T-cell (primary cell): Measurements from ENCODE around the gene ZW10. TPM values are rescaled to one million over a fixed set of nuclear protein-coding genes. Genes with fewer than 3 reads are reported as not detected.
"Not testable (repeated sequence)": the region's sequence is repeated elsewhere in the genome, so short reads cannot be mapped to it uniquely, and the experiment has no call there.

ENCODE experiments used
- ATAC-seq, 4 experiments: fragments of 200-7000 bp in 3 of 4; fragments of 150-1000 bp in 1 of 4; cut with Tn5 transposase; replicated peaks in 1 of 4; 1 replicate in 3 of 4; 2 replicates in 1 of 4; pipeline ENCODE4 v1.10.0; 2021; ENCODE audit warnings: moderate library complexity in 3 of 4, mild to moderate bottlenecking in 2 of 4, moderate number of reproducible peaks in 1 of 4
- CTCF ChIA-PET, 2 donors: fragments of 300-600 bp; sonication (Branson Sonifier 250); formaldehyde crosslinking; loops; one replicate each; lab custom pipeline; 2022; ENCODE audit warnings: antibody characterized with exemption in 2 of 2; lab: Charles Lee
- POLR2A ChIA-PET, 2 donors: fragments of 300-600 bp; sonication (Branson Sonifier 250); formaldehyde crosslinking; loops; one replicate each; lab custom pipeline; 2022; ENCODE audit warnings: antibody characterized with exemption in 2 of 2; lab: Charles Lee
- DNase-seq, 35 experiments: peaks; one replicate each; pipeline versions ENCODE4 v3.0.0 to v3.0.0-alpha.2; 2013 to 2023
- H3K27ac ChIP-seq: one replicate; pipeline ENCODE4 v1.5.1; 2013; ENCODE audit warnings: low read length
- H3K27me3 ChIP-seq, 2 experiments: replicated peaks in 1 of 2; 1 replicate in 1 of 2; 2 replicates in 1 of 2; pipeline versions ENCODE4 v1.6.1 to v1.7.0; 2013; ENCODE audit warnings: low read length in 1 of 2, mixed read lengths in 1 of 2; ENCODE audit not compliant: control insufficient read depth in 2 of 2, insufficient read depth in 2 of 2; ENCODE audit errors: extremely low read depth in 1 of 2
- H3K36me3 ChIP-seq, 2 donors: 1 replicate in 1 of 2; 2 replicates in 1 of 2; pipeline versions ENCODE4 v1.6.1 to v1.7.0; 2013; ENCODE audit warnings: low read length in 1 of 2; ENCODE audit not compliant: control insufficient read depth in 2 of 2, insufficient read depth in 1 of 2; ENCODE audit errors: extremely low read depth in 1 of 2
- H3K4me1 ChIP-seq, 2 experiments: 1 replicate in 1 of 2; 2 replicates in 1 of 2; pipeline versions ENCODE4 v1.6.1 to v1.7.0; 2013; ENCODE audit warnings: low read length in 2 of 2, mixed read lengths in 1 of 2; ENCODE audit not compliant: insufficient read depth in 2 of 2, control insufficient read depth in 1 of 2; ENCODE audit errors: extremely low read depth in 1 of 2
- H3K4me3 ChIP-seq, 2 donors: 1 replicate in 1 of 2; 2 replicates in 1 of 2; pipeline versions ENCODE4 v1.5.1 to v1.7.0; 2013; ENCODE audit warnings: mild to moderate bottlenecking in 2 of 2, low read length in 1 of 2, moderate library complexity in 1 of 2; ENCODE audit not compliant: control insufficient read depth in 1 of 2; ENCODE audit errors: extremely low read depth in 1 of 2
- H3K9me3 ChIP-seq: 2 replicates; pipeline ENCODE4 v1.7.0; 2013
- H3K27ac Mint-ChIP-seq, 2 donors: one replicate each; pipeline ENCODE4 v1.8.0; 2020 to 2021; ENCODE audit warnings: mild to moderate bottlenecking in 2 of 2, mixed read lengths in 2 of 2
- H3K27me3 Mint-ChIP-seq, 2 donors: one replicate each; pipeline ENCODE4 v1.8.0; 2021 to 2022; ENCODE audit warnings: mixed read lengths in 2 of 2
- H3K36me3 Mint-ChIP-seq: one replicate; pipeline ENCODE4 v1.8.0; 2021; ENCODE audit warnings: mixed read lengths
- H3K4me1 Mint-ChIP-seq, 3 donors: one replicate each; pipeline ENCODE4 v1.8.0; 2020 to 2022; ENCODE audit warnings: mixed read lengths in 3 of 3, mild to moderate bottlenecking in 1 of 3
- H3K4me3 Mint-ChIP-seq, 3 donors: one replicate each; pipeline ENCODE4 v1.8.0; 2020 to 2022; ENCODE audit warnings: mild to moderate bottlenecking in 3 of 3, mixed read lengths in 3 of 3, moderate library complexity in 3 of 3
- H3K9me3 Mint-ChIP-seq, 3 donors: one replicate each; pipeline ENCODE4 v1.8.0; 2020 to 2022; ENCODE audit warnings: mixed read lengths in 3 of 3
- WGBS: methylation state at CpG from one replicate; pipeline ENCODE4 v1.1.5; 2013; ENCODE audit warnings: missing lambda C conversion rate; ENCODE audit not compliant: insufficient coverage; 5-methylcytosine and 5-hydroxymethylcytosine counted together
- total RNA-seq, 35 experiments: library from RNA in 6 of 35; stranded (reverse) in 6 of 35; fragments of 120-200 nt in 1 of 35; gene quantifications; one replicate each; pipeline versions ENCODE4 v1.2.1 to v1.2.4 and lab custom pipeline; 2013 to 2026

Gene ZW10
- total RNA-seq, 5 donors from 2014 or later (not counting 1 experiment from before 2014, with no cell fraction given), result 6.7 to 8.7 (median 8.4) TPM

GRCh38 chr11:113724778-113725177 is 48.7 kb downstream of the ZW10 start:
- H3K36me3 ChIP-seq, result no peaks in the 10 kb centered on the region
- CTCF ChIA-PET, result no interaction called here
- no peaks in the 10 kb centered on the region for H3K4me1 ChIP-seq
- POLR2A ChIA-PET, result no interaction called here
- Mint-ChIP-seq H3K4me1 (no peaks in the 10 kb centered on the region), H3K27me3 (no peaks in the 10 kb centered on the region), H3K36me3 (peaks cover 28% of the 10 kb centered on the region), H3K27ac (no peak overlapping the region), H3K9me3 (peaks cover 0 to 3% (median 0%) of the 10 kb centered on the region in 3 donors), H3K4me3 (no peak overlapping the region)
- no peaks in the 10 kb centered on the region for H3K9me3 ChIP-seq
- WGBS, result 90% methylated on average over 2 of the region's 3 CpGs
- no peak overlapping the region for H3K27ac ChIP-seq
- H3K27me3 ChIP-seq, result no peaks in the 10 kb centered on the region
- DNase-seq (no peak), ATAC-seq (no peak)
- H3K4me3 ChIP-seq, result no peak overlapping the region

- Mint-ChIP-seq H3K4me1 (no peaks in the 10 kb centered on the region), H3K9me3 (peaks cover 0 to 3% (median 0%) of the 10 kb centered on the region in 3 donors)
- WGBS, result 96% methylated on average over 3 of the region's 4 CpGs
Measured at GRCh38 chr11:113723787-113724186, 49.7 kb downstream of the ZW10 start.

DNA sequence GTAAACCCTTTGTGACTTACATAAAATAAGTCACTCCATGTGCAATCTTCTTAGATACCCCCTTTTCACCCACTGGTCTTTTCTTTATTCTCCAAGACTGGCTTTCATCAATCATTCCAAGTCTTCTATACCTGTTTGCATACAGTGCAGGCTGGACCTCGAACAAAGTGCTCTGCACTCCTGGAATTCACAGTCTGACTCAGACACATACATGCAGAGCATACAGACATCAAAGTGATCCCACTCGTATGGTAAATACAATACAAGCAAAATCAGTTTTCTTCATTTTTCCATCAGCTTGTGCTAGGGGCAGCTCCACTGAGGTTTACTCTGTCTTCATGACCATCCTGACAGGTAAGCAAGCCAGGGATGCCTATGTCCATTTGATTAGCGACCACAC is 50.6 kb downstream of the ZW10 start:
- no peaks in the 10 kb centered on the region for H3K4me1 Mint-ChIP-seq
- ATAC-seq, result no peak

More at GRCh38 chr11:113723787-113724186, 49.7 kb downstream of the ZW10 start:
- H3K36me3 Mint-ChIP-seq, result peaks cover 36% of the 10 kb centered on the region
- ChIA-PET CTCF (interaction anchor here in 1 of 2 donors (0.5 kb wide), 1 partner anchor 392 kb away, joined by 4 read pairs; no protein-coding TSS in a partner anchor), POLR2A (no interaction called here)
- no peak overlapping the region for H3K4me3 ChIP-seq
- no peak overlapping the region for H3K27ac ChIP-seq
- no peaks in the 10 kb centered on the region for H3K27me3 Mint-ChIP-seq
- no peak for ATAC-seq
- no peaks in the 10 kb centered on the region for H3K27me3 ChIP-seq
- no peak overlapping the region for H3K4me3 Mint-ChIP-seq
- no peak overlapping the region for H3K27ac Mint-ChIP-seq
- no peak for DNase-seq
- H3K36me3 ChIP-seq, result no peaks in the 10 kb centered on the region
- H3K4me1 ChIP-seq, result no peaks in the 10 kb centered on the region
- no peaks in the 10 kb centered on the region for H3K9me3 ChIP-seq

DNA sequence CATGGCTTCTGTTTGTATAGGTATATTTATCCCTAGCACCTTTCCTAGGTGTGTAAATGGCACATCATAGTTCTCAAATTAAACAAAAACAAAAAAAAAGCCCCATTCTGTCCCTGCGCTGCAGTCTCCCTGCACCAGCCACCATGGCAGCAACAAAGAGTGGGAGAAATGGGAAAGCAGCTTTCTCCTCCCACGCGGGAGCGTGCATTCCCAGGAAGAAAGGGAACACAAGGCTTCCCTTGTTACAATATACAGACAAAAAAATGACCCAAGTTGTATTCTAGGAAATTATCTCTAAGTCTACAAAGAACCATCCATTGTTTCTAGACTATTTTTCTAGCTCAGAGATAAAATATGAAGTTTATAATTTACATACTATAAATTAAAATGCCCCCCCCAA is 51.3 kb downstream of the ZW10 start:
- CTCF ChIA-PET, result no interaction called here
- no peak overlapping the region for H3K4me3 Mint-ChIP-seq

More for the DNA sequence above, 50.6 kb downstream of the ZW10 start:
- H3K27ac Mint-ChIP-seq, result no peak overlapping the region
- no peaks in the 10 kb centered on the region for H3K4me1 ChIP-seq
- H3K27me3 Mint-ChIP-seq, result no peaks in the 10 kb centered on the region
- H3K9me3 Mint-ChIP-seq, result peaks cover 0 to 3% (median 0%) of the 10 kb centered on the region in 3 donors
- no peak for DNase-seq
- H3K9me3 ChIP-seq, result no peaks in the 10 kb centered on the region
- no peaks in the 10 kb centered on the region for H3K36me3 ChIP-seq
- H3K27ac ChIP-seq, result no peak overlapping the region
- 71% methylated on average over 3 of the region's 3 CpGs for WGBS
- POLR2A ChIA-PET, result no interaction called here
- H3K36me3 Mint-ChIP-seq, result peaks cover 39% of the 10 kb centered on the region
- no peak overlapping the region for H3K4me3 ChIP-seq
- CTCF ChIA-PET, result no interaction called here
- H3K27me3 ChIP-seq, result no peaks in the 10 kb centered on the region
- no peak overlapping the region for H3K4me3 Mint-ChIP-seq

DNA sequence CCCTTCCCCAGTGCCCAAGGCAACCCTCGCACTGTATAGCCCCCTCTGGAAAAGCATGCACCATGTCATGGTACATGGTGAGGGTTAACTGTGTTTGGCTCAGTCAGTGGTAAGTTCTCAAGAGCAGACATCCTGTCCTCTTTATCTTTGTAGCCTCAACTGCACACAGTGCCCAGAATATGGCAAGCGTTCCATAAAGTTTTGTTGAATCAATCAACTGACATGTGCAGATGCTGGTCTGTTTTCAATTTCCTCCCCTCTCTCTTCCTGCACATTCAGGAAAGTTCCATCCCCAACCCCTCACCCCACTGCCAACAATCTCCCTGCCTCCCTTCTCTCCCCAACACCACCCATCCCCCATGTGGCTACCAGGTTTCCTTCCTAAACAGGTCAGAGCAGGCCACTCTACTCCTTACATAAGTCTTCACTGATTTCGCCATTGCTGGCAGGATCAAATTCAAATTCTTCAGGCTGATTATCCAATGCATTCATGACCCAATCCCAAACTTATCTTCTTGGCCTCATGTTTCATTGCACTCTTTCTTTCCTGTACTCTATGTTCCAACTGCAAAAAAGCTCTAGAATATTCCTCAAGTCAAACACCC is 51.9 kb downstream of the ZW10 start:
- no peaks in the 10 kb centered on the region for H3K27me3 ChIP-seq
- peaks cover 0 to 3% (median 0%) of the 10 kb centered on the region in 3 donors for H3K9me3 Mint-ChIP-seq
- ChIA-PET CTCF (no interaction called here), POLR2A (no interaction called here)
- H3K4me1 Mint-ChIP-seq, result no peaks in the 10 kb centered on the region
- H3K27ac ChIP-seq, result no peak overlapping the region
- DNase-seq (no peak), ATAC-seq (no peak)
- no peaks in the 10 kb centered on the region for H3K27me3 Mint-ChIP-seq
- H3K4me1 ChIP-seq, result no peaks in the 10 kb centered on the region
- H3K36me3 ChIP-seq, result no peaks in the 10 kb centered on the region
- H3K36me3 Mint-ChIP-seq, result peaks cover 47% of the 10 kb centered on the region
- 93% methylated on average over 2 of the region's 3 CpGs for WGBS
- H3K4me3 ChIP-seq, result no peak overlapping the region
- H3K4me3 Mint-ChIP-seq, result no peak overlapping the region
- no peaks in the 10 kb centered on the region for H3K9me3 ChIP-seq
- no peak overlapping the region for H3K27ac Mint-ChIP-seq

More for the DNA sequence above, 51.3 kb downstream of the ZW10 start:
- H3K27ac Mint-ChIP-seq, result no peak overlapping the region
- H3K9me3 Mint-ChIP-seq, result peaks cover 0 to 3% (median 0%) of the 10 kb centered on the region in 3 donors
- Histone ChIP-seq H3K36me3 (no peaks in the 10 kb centered on the region), H3K9me3 (no peaks in the 10 kb centered on the region), H3K4me3 (no peak overlapping the region), H3K27ac (no peak overlapping the region), H3K27me3 (no peaks in the 10 kb centered on the region), H3K4me1 (no peaks in the 10 kb centered on the region)
- ATAC-seq (no peak), DNase-seq (no peak)
- no CpG with 5 or more reads among the region's 4 CpGs for WGBS
- no peaks in the 10 kb centered on the region for H3K4me1 Mint-ChIP-seq
- H3K36me3 Mint-ChIP-seq, result peaks cover 45% of the 10 kb centered on the region
- H3K27me3 Mint-ChIP-seq, result no peaks in the 10 kb centered on the region
- POLR2A ChIA-PET, result no interaction called here

DNA sequence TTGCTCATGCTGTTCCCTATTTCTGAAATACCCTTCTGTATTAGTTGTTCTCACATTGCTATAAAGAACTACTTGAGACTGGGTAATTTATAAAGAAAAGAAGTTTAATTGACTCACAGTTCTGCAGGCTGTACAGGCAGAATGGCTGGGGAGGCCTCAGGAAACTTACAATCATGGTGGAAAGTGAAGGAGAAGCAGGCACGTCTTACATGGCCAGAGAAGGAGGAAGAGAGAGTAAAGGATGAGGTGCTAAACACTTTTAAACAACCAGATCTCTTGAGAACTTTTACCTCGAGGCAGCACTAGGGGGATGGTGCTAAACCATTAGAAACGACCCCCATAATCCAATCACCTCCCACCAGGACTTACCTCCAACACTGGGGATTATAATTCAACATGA is 53.0 kb downstream of the ZW10 start:
- H3K27ac ChIP-seq, H3K27ac Mint-ChIP-seq, H3K9me3 Mint-ChIP-seq, DNase-seq, H3K4me1 ChIP-seq, H3K4me1 Mint-ChIP-seq, H3K27me3 ChIP-seq, H3K27me3 Mint-ChIP-seq, POLR2A ChIA-PET, H3K9me3 ChIP-seq, H3K4me3 ChIP-seq, H3K4me3 Mint-ChIP-seq, ATAC-seq, H3K36me3 ChIP-seq, CTCF ChIA-PET: not testable (repeated sequence)
- peaks cover 57% of the 10 kb centered on the region for H3K36me3 Mint-ChIP-seq
- no CpG with 5 or more reads among the region's 3 CpGs for WGBS
